ACHN (cell line): ENCODE measurements around the gene PLPP1.

Source experiments
- DNase-seq: peaks from one replicate; pipeline ENCODE4 v3.0.0-alpha.2; 2015
- in situ Hi-C: cut with HindIII; loops from 2 replicates; pipeline ENCODE4 v1.10.0; 2017; ENCODE audit warnings: low sequenced_read_pairs, low pct_ligation_motif_present, low pct_unique_long_range_greater_than_20kb

The PLPP1 gene

GRCh38 chr5:55429613-55430253, 105.0 kb downstream of the PLPP1 start:
- DNase-seq, result no peak
- in situ Hi-C loops, result no loop called here

DNA sequence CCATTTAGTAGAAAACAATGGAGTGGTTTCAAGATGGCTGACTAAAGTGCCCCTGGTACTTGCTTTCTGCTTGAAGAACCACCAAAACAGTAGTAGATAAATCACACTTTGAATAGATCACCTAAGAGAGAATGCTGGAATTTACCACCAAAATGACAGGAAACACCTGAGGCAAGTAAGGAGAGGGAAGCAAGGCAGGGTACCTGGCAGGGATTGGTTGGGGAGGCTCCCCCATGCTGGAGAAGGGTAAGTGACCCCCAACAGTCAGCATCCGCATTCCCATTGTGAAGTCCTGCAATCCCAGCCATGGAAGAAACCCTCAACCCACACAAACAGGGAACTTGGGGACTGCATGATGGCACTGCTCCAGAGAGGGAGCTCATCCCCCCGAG, 105.5 kb downstream of the PLPP1 start:
- no peak for DNase-seq
- in situ Hi-C loops, result no loop called here

DNA sequence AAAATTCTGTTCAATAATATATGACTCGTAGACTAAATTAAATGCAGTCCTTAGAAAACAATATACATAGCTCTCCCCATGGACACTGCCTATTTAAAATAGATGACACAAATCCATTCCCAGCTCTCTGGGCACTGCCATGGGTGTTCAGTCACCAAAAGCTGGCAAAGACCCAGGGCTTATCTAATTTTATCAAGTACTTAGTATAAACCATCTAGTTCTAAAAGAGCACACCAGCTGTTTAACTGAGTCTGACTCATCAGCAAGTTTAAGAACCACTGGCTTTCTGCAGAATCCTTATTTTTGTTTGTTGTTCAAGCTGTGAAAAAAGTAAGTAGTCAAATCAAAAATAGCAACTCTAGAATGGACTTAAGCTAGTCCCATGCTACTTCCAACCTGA, 107.6 kb downstream of the PLPP1 start:
- in situ Hi-C loops, result no loop called here
- no peak for DNase-seq

- in situ Hi-C loops, result no loop called here
These were observed 108.3 kb downstream of the PLPP1 start for GRCh38 chr5:55426455-55426854.

GRCh38 chr5:55421074-55421529, 113.7 kb downstream of the PLPP1 start:
- in situ Hi-C loops, result no loop called here
- no peak for DNase-seq

More at GRCh38 chr5:55426455-55426854, 108.3 kb downstream of the PLPP1 start:
- DNase-seq, result no peak

DNA sequence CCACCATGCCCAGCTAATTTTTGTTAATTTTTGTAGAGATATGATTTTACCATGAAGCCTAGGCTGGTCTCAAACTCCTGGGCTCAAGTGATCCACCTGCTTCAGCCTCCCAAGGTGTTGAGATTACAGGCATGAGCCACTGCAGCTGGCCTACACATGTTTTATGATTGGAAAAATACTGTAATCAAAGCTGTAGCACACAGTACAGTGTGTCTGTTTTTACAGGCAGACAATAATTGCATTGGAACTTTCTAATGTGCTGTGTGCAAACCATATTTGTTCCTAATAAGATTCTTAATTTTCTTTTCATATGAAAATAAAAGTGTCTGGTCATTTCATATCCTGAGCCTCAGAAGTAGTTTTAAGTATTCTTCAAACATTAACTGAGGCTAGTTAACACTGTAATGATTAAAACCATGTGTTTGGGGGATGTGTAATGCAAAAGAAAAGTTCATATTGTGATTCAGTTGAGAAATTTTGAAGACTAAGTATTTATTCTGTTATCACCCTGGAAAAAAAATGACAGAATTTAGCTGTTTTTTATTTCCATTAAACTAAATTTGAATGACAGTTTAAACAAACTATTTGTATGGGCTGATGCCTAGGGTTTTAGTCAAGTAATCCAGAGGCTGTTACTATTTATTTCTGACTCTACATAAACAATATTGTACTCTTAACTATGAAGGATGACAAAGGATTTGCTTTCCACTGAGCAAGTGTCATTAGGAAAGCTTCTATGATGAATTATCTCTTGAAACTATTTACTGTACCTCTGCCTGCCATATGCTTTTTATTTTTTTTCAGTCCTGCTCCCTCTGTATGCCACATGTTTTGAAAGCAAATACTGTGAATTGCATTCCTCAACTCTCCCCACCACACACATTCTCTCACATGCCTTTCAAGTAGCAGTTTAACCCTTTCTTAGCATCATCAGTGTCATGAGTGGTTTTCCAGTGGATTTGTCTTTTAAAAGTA, 115.5 kb downstream of the PLPP1 start:
- no peak for DNase-seq
- in situ Hi-C loops, result no loop called here

DNA sequence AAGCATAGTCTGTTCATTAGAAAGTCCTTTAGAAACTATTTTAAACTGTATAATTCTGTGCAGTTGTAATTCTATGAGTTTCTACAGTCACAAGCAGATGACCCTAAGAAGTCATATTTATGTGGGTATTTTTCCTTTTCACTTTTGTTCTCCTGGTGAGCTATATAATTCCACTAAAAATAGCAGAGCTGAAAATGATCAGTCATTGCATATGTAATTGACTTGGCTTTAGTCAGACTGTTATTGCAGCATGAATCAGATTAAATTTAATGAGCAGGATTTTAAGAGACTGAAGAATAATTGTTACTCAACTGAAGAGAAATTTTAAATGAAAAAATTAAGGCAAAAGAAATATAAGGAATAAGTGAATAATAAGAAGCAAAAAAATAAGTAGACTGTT, 118.5 kb downstream of the PLPP1 start:
- in situ Hi-C loops, result no loop called here
- no peak for DNase-seq

GRCh38 chr5:55415071-55415470, 119.7 kb downstream of the PLPP1 start:
- in situ Hi-C loops, result no loop called here
- DNase-seq, result no peak

- in situ Hi-C loops, result no loop called here
- DNase-seq, result no peak
These were observed 121.1 kb downstream of the PLPP1 start for GRCh38 chr5:55413644-55414043.

DNA sequence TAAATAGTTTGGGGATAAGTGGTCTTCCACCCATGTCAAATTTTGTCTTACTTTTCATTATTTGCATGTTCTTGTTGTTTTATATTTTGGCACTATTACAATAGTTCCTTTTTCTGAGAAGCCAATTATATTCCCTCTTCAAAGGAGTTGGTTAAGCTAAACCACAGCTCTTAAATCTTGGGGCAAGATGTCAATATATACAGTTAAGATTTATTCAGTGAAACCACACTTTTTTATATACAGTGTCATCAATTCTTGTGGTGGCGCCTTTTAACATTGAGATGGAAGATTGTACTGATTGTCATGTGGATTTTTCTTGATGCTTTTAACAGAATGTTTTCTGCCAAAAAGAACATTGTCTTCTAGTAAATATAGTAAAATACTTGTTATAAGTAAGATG, 122.9 kb downstream of the PLPP1 start:
- DNase-seq, result no peak
- in situ Hi-C loops, result no loop called here

GRCh38 chr5:55410845-55411244, 123.9 kb downstream of the PLPP1 start:
- in situ Hi-C loops, result no loop called here
- DNase-seq, result no peak

- in situ Hi-C loops, result no loop called here
- DNase-seq, result no peak
These were observed 125.0 kb downstream of the PLPP1 start for GRCh38 chr5:55409775-55410174.

DNA sequence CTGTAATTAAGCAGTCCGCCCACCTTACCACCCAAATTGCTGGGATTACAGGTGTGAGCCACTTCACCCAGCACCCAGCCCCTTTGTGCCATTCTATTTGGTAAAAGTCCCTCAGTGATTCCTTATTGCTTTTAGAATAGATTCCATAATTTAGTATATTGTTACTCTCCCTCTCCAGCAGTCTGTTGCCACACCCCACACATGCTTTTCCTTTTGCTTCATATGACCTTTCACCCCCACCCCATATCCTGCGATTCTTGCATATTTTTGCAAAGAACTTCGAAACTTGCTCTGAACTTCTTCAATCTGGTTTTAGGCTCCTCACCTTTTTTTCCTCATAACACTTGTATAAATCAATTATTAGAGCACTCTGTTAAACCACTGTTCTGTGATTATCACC, 126.8 kb downstream of the PLPP1 start:
- in situ Hi-C loops, result no loop called here
- DNase-seq, result no peak

- DNase-seq, result peak; percentile 41
- in situ Hi-C loops, result no loop called here
These were observed 127.6 kb downstream of the PLPP1 start for GRCh38 chr5:55407059-55407684.

DNA sequence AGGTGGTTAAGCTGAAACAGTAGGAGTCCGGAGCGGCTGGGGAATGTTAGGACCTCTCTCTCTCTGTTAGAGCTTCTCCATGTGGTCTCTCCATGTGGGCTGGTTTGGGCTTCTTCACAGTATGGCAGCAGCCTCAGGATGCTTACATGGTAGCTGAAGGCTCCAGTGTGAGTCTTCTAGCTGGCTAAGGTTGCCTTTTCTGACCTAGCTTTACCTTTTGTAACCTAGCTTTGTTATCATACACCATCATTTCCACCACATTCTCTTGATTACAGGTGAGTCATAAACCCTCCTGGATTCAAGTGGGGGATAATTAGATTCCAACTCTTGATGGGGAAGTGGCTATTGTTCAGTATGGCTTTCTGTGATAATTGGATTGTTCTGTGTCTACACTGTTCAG, 128.5 kb downstream of the PLPP1 start:
- no peak for DNase-seq
- in situ Hi-C loops, result no loop called here

GRCh38 chr5:55402199-55402598, 132.6 kb downstream of the PLPP1 start:
- DNase-seq, result no peak
- in situ Hi-C loops, result no loop called here

- DNase-seq, result no peak
- in situ Hi-C loops, result no loop called here
These were observed 141.1 kb downstream of the PLPP1 start for GRCh38 chr5:55393501-55394175.

GRCh38 chr5:55392669-55393068, 142.1 kb downstream of the PLPP1 start:
- in situ Hi-C loops, result no loop called here

DNA sequence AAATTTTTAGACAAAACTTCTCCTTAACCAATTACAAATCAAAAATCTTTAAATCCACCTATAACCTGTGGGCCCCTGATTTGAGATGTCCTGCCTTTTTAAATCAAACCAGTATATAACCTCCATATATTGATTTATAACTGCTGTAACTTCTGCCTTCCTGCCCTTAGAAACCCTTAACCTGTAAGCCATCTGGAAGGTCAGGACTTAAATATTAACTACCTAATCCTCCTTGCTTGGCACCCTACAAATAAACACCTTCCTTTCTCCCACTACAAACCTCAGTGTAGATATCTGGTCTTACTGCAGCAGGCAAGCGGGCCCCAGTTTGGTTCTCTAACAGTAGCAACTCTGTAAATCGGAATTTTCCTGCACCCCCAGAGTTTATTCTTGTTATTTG, 143.1 kb downstream of the PLPP1 start:
- no peak for DNase-seq
- in situ Hi-C loops, result no loop called here

More at GRCh38 chr5:55392669-55393068, 142.1 kb downstream of the PLPP1 start:
- no peak for DNase-seq
